ENCODE measurements around the gene TMTC2.

The TMTC2 gene

DNA sequence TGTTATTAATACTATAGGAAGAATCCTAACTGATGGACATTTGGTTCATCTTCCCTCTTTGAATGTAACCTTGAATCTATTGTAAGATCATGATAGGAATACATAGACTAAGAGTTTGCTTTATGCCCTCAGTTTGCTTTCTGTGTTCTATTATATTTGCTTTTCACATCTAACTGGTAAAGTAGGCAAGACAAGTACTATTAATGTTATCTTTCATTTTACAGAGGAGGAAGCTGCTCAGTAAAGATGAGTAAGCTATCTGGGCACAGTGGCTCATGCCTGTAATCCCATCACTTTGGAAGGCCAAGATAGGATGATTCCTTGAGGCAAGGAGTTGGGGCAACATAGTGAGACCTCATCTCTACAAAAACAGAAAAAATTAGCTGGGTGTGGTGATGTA lies 103.0 kb downstream of the TMTC2 start:
- TF ChIP-seq CREB1 (IDR thresholded peaks at IDR 0.05; ENCODE audit: low read depth) (no peak), TCF12 (IDR thresholded peaks at IDR 0.05; ENCODE audit: low read depth) (no peak), TEAD4 (IDR thresholded peaks at IDR 0.05) (no peak), TAF1 (IDR thresholded peaks at IDR 0.05; ENCODE audit: low read depth) (no peak), EGR1 (IDR thresholded peaks at IDR 0.05) (no peak)

DNA sequence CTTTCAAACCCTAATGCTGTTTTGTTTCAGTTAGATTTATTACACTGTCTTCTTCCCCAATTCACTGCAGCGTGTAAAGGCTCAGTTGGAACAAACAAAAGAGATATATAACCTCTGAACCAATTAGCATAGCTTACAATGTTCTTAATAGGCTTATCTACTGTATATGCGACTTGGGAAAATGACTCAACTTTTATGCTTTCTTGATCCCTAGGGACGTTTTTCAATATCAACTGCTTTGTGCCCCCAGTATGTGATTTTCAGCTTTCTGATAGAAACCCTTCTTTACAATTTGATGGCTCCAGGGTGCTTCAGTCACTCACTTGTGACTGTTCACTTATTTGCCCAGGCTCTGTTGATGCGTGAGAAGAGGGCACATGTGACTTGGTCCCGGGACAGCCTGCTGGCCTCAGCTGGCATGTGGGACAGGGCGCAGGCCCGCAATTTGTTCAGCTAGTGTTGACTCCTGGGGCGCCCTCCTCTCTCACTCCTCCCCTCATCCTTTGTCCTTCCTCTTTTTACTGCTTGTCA lies 107.1 kb downstream of the TMTC2 start:
- TF ChIP-seq FOXM1 (IDR thresholded peaks at IDR 0.05; ENCODE audit: borderline replicate concordance, low read depth) (no peak), TAF1 (IDR thresholded peaks at IDR 0.05; ENCODE audit: low read depth) (no peak), CREB1 (IDR thresholded peaks at IDR 0.05; ENCODE audit: low read depth) (no peak), YY1 (IDR thresholded peaks at IDR 0.05; ENCODE audit: low read depth) (no peak), EGR1 (IDR thresholded peaks at IDR 0.05) (no peak), EP300 (IDR thresholded peaks at IDR 0.05; ENCODE audit: borderline replicate concordance) (no peak), ZBTB7A (IDR thresholded peaks at IDR 0.05; ENCODE audit: low read depth) (no peak)
- TF ChIP-seq, protein P1, sequence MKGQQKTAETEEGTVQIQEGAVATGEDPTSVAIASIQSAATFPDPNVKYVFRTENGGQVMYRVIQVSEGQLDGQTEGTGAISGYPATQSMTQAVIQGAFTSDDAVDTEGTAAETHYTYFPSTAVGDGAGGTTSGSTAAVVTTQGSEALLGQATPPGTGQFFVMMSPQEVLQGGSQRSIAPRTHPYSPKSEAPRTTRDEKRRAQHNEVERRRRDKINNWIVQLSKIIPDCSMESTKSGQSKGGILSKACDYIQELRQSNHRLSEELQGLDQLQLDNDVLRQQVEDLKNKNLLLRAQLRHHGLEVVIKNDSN (IDR thresholded peaks at IDR 0.05), result no peak
- TF ChIP-seq, protein P2, sequence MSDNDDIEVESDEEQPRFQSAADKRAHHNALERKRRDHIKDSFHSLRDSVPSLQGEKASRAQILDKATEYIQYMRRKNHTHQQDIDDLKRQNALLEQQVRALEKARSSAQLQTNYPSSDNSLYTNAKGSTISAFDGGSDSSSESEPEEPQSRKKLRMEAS (IDR thresholded peaks at IDR 0.05), result no peak
- TF ChIP-seq, protein P3, sequence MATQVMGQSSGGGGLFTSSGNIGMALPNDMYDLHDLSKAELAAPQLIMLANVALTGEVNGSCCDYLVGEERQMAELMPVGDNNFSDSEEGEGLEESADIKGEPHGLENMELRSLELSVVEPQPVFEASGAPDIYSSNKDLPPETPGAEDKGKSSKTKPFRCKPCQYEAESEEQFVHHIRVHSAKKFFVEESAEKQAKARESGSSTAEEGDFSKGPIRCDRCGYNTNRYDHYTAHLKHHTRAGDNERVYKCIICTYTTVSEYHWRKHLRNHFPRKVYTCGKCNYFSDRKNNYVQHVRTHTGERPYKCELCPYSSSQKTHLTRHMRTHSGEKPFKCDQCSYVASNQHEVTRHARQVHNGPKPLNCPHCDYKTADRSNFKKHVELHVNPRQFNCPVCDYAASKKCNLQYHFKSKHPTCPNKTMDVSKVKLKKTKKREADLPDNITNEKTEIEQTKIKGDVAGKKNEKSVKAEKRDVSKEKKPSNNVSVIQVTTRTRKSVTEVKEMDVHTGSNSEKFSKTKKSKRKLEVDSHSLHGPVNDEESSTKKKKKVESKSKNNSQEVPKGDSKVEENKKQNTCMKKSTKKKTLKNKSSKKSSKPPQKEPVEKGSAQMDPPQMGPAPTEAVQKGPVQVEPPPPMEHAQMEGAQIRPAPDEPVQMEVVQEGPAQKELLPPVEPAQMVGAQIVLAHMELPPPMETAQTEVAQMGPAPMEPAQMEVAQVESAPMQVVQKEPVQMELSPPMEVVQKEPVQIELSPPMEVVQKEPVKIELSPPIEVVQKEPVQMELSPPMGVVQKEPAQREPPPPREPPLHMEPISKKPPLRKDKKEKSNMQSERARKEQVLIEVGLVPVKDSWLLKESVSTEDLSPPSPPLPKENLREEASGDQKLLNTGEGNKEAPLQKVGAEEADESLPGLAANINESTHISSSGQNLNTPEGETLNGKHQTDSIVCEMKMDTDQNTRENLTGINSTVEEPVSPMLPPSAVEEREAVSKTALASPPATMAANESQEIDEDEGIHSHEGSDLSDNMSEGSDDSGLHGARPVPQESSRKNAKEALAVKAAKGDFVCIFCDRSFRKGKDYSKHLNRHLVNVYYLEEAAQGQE (IDR thresholded peaks at IDR 0.05; ENCODE audit: low read depth), result no peak

DNA sequence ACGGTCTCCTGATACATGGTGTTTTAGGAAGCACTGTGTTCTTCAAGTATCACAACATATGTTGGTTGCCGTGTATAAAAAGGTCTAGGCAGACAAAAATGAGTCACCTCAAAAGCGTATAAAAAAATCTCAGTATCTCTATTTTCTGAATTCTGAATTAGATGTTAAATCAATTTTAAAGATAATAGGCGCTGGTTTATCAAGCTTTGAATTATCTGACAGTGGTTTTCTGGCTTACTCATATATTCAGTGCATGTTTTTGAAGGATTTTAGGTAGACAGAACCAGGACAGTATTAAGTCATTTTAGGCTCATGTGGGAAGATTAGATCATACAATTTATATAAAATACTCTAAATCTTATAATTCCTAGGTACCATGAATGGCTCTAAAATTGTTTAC lies 110.8 kb downstream of the TMTC2 start:
- TF ChIP-seq, protein P3 (IDR thresholded peaks at IDR 0.05; ENCODE audit: low read depth), result no peak
- no peak for TF ChIP-seq CREB1 (IDR thresholded peaks at IDR 0.05; ENCODE audit: low read depth)

DNA sequence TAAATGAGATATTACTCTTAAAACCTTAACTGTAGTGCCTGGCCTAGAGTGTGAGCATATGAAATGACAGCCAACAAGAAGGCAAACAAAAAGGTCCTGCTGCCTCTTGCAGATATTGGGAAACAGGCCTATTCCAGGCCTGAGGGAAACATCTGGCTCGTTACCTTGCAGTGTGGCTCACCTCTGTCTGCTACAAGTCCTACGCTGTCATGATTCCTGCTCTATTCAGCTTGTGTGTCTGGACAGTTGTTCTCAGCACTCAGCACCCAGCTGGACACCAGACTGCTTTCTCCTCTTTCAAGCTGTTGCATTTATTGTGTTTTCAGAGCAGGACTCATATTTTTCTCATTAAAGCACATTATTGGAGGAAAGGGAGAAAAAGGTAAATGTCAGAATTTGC lies 113.5 kb downstream of the TMTC2 start:
- TF ChIP-seq, protein P2 (IDR thresholded peaks at IDR 0.05), result no peak
- TF ChIP-seq TAF1 (IDR thresholded peaks at IDR 0.05; ENCODE audit: low read depth) (no peak), CEBPB (IDR thresholded peaks at IDR 0.05) (no peak), RAD21 (IDR thresholded peaks at IDR 0.05; ENCODE audit: low read depth) (no peak), CREB1 (IDR thresholded peaks at IDR 0.05; ENCODE audit: low read depth) (no peak), TEAD4 (IDR thresholded peaks at IDR 0.05) (no peak), FOXM1 (IDR thresholded peaks at IDR 0.05; ENCODE audit: borderline replicate concordance, low read depth) (no peak), EP300 (IDR thresholded peaks at IDR 0.05; ENCODE audit: borderline replicate concordance) (no peak)
- TF ChIP-seq, protein P1 (IDR thresholded peaks at IDR 0.05), result no peak
- TF ChIP-seq, protein P3 (IDR thresholded peaks at IDR 0.05; ENCODE audit: low read depth), result no peak

DNA sequence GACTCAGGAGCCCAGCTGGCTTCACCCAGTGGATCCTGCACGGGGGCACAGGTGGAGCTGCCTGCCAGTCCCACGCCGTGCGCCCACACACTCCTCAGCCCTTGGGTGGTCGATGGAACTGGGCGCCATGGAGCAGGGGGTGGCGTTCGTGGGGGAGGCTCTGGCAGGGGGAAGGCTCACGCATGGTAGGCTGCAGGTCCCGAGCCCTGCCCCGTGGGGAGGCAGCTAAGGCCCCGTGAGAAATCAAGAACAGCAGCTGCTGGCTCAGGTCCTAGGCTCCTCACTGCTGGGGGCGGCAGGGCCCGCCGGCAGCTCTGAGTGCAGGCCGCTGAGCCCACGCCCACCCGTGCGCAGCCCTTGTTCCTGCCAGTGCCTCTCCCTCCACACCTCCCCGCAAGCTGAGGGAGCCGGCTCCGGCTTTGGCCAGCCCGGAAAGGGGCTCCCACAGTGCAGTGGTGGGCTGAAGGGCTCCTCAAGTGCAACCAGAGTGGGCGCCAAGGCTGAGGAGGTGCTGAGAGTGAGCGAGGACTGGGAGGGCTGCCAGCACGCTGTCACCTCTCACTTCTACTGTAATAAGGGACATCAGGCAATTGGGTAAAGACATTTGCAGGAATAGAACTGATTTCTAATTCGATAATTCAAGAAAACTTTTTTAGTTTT lies 115.4 kb downstream of the TMTC2 start:
- TF ChIP-seq CREB1 (IDR thresholded peaks at IDR 0.05; ENCODE audit: low read depth) (no peak), YY1 (IDR thresholded peaks at IDR 0.05; ENCODE audit: low read depth) (no peak), NFIC (IDR thresholded peaks at IDR 0.05) (no peak), EGR1 (IDR thresholded peaks at IDR 0.05) (no peak), TAF1 (IDR thresholded peaks at IDR 0.05; ENCODE audit: low read depth) (no peak), RAD21 (IDR thresholded peaks at IDR 0.05; ENCODE audit: low read depth) (no peak)
- TF ChIP-seq, protein P3 (IDR thresholded peaks at IDR 0.05; ENCODE audit: low read depth), result no peak
- TF ChIP-seq, protein P1 (IDR thresholded peaks at IDR 0.05), result no peak
- TF ChIP-seq, protein P2 (IDR thresholded peaks at IDR 0.05), result no peak
